Omental fat pad (tissue), 4 donors: ENCODE data around the gene HSPG2. TPM values are rescaled to one million over a fixed set of nuclear protein-coding genes. Genes with fewer than 3 reads are reported as not detected.

Experiments
- ATAC-seq: fragments of 150-250 bp; one replicate; pipeline ENCODE4 v1.9.1; 2016; ENCODE audit warnings: mild to moderate bottlenecking, moderate library complexity; ENCODE audit not compliant: low FRiP score
- DNase-seq: peaks from one replicate; pipeline ENCODE4 v3.0.0-alpha.2; 2019; ENCODE audit warnings: low spot score
- total RNA-seq, 4 donors: library from RNA; depleted of rRNA; stranded (reverse); fragments of >200 nt; gene quantifications; one replicate each; pipeline ENCODE4 v1.1.0, GENCODE V29; 2016
- TF ChIP-seq, protein P1 (sequence below), 3 donors: fragments of 450-650 bp; IDR thresholded peaks; one replicate each; pipeline ENCODE4 v1.5.1; 2016 to 2017; ENCODE audit warnings: antibody characterized with exemption in 3 of 3, mild to moderate bottlenecking in 3 of 3, moderate library complexity in 2 of 3

HSPG2 gene
- total RNA-seq, 4 donors from 2014 or later = 66.0 to 496 (median 198) TPM

DNA sequence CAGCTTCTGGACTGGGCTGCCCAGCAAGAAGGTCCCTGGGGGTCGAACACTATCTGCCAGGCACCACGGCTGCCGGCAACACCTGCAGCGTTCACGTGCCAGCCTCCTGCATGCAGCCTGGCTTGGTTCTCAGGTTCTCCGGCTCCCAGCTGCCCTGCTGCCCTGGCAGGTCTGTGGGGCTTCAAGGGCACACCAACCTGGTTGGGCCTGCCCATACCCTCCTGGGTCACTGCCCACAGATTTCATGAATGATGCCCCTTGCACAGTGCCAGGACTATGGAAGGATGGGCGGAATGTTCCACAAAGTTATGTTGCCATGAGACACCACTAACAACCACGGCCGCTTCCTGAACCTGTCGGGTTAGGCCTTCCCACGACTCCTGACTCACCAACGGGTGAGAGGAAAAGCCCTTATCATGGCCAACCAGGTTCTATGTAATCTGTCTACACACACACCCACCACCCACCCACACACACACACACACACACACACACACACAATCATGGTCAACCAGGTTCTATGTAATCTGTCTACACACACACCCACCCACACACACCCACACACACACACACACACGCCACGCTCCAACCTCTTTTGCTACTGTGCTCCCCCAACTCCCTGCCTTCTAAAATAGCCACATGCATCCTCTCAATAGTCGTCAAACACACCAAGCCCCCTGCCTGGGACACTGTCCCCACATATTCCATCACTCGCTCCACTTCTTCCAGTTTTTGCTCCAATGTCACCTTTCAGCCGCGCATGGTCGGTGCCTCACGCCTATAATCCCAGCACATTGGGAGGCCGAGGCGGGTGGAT lies 32.2 kb downstream of the HSPG2 start:
- peak; percentile 73 for ATAC-seq
- no peak for DNase-seq
- TF ChIP-seq, protein P1, sequence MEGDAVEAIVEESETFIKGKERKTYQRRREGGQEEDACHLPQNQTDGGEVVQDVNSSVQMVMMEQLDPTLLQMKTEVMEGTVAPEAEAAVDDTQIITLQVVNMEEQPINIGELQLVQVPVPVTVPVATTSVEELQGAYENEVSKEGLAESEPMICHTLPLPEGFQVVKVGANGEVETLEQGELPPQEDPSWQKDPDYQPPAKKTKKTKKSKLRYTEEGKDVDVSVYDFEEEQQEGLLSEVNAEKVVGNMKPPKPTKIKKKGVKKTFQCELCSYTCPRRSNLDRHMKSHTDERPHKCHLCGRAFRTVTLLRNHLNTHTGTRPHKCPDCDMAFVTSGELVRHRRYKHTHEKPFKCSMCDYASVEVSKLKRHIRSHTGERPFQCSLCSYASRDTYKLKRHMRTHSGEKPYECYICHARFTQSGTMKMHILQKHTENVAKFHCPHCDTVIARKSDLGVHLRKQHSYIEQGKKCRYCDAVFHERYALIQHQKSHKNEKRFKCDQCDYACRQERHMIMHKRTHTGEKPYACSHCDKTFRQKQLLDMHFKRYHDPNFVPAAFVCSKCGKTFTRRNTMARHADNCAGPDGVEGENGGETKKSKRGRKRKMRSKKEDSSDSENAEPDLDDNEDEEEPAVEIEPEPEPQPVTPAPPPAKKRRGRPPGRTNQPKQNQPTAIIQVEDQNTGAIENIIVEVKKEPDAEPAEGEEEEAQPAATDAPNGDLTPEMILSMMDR (IDR thresholded peaks at IDR 0.05) = no peak

DNA sequence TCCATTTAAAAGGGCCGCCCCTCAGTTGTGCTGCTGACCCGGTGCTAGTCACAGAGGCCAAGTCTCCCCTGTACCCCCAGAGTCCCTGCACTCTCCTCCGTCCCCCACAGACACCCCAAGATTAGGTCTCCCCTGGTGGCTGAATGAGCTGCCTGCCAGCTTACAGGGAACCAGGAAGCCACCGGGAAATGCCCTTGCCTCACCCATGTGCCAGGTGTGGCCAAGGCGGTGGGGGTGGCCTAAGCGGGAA lies 32.7 kb downstream of the HSPG2 start:
- no peak for ATAC-seq
- TF ChIP-seq, protein P1 (IDR thresholded peaks at IDR 0.05) = no peak
- no peak for DNase-seq

DNA sequence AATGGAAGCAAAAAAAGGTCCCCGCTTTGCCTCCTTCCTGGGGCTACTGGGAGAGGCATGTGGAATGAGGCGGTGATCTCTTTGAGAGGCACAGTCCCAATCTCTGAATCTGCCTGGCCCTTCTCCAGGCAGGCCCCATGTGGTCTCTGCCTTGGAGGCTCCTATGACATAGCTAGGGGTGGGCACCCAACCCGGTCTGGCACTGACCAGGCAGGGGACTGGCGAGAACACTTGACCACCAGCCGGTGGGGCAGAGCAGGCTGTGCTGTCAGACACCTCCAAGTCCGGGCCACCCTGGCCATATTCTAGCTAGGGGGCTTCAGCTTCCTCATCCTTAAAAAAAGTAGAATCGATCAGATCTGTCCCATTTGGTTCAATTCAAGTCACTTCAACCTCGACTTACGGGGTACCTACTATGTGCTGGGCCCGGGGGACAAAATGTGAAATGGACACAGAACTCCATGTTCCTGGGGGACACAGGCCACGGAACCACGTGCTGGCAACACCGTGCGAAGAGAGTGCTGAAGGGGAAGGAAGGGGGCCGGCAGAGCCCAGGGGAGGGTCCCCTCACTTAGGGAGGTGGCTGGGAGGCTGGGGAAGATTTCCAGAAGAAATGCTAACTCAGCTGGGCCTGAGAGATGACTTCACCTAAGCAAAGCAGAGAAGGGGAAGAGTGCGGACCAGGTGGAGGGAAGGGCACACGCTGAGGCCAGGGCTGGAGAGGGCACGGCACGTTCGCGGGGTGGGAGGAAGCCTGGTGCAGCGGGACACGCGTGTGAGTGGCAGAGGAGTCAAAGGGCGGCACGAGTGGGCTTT lies 33.3 kb downstream of the HSPG2 start:
- ATAC-seq = no peak
- TF ChIP-seq, protein P1 (IDR thresholded peaks at IDR 0.05) = no peak
- no peak for DNase-seq

DNA sequence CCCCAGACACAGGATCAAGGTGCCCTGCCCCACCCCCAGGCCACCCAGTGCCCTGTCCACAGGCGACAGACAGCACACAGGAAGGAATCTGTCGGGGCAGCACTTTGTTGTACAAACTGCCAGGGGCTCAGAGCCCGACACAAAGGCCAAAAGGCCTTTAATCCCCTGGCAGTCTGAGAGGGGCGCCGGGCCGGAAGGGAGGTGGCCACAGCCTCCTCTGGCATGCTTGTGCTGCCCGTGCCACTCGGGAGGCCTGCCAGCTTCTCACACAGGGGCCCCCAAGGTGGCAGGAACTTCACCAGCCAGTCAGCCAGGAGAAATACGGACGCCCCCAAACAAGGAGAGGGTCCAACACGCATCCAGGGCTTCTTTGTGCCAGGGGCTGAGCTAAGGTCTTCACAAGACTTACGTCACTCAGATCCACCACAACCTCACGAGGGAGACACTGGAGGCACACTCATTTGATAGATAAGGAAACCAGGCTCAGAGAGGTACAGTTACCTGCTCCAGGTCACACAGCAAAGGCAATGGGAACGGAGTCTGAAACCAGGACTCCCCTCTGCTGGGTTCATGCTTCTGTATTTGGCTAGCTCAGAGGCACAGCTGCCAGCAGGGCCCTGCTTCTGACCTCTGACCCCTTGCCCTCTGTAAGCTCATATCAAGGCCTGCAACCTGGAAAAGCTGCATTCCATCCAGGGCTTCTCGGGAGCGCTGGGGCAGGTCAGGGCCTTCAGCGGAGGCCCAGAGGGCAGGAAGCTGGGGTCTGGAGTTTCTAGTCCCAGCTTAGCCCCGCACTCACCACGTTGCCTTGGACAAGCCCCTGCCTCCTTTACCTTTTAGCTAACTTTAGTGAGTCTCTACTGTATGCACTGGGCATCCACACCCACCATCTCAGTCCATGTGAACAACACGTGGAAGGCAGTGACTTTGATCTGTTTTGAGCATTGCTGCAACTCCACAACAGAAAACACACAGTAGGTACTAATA lies 34.8 kb downstream of the HSPG2 start:
- TF ChIP-seq, protein P1 (IDR thresholded peaks at IDR 0.05) = no peak
- DNase-seq (no peak), ATAC-seq (no peak)

DNA sequence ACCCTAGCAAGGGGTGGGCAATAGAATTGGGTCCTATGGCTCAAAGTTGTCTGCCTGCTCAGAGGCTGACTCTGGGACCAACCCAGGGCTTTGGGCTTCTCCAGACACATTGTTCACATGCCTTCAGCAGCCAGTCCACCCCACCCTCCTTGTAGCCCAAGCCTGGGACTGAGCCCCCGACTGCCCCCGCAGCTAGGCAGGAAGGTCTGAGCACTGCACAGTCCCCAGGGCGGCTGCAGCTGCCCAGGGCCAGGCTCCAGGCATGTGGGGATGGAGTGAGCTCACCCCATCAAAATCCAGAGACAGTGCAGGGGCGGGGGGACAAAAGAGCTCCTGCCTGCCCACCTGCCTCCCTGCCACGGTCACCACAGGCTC lies 35.6 kb downstream of the HSPG2 start:
- DNase-seq (no peak), ATAC-seq (no peak)
- TF ChIP-seq, protein P1 (IDR thresholded peaks at IDR 0.05) = no peak

DNA sequence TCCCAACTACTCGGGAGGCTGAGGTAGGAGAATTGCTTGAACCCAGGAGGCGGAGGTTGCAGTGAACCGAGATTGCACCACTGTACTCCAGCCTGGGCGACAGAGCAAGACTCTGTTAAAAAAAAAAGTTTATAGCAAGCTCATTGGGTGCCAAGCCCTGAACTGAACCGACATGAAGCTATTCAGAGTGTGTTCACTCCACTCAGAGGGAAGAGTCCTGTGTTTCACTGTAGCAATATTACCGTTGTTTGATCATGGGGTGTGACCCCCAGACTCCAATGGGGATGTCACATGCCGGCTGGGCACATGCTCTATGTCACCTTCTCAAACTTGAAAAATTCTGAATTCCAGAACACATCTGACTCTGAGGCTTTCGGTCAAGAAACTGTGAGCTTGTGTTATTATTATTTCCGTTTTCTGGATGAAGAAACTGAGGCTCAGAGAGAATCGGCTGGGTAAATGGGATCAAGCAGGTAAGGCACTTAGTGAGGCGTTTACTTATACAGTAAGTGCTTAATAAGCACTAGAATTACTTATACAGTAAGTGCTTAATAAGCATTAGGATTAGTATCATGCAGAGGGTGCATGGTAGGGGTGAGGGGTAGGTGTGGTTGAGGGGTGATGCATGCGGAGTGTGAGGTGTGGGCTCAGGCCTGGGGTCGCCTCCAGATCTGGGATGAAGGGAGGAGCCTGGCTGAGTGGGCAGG lies 36.2 kb downstream of the HSPG2 start:
- TF ChIP-seq, protein P1 (IDR thresholded peaks at IDR 0.05) = no peak
- DNase-seq (no peak), ATAC-seq (no peak)
